HepG2 (cell line): ENCODE measurements around the gene DPEP3. TPM values are rescaled to one million over a fixed set of nuclear protein-coding genes. Genes with fewer than 3 reads are reported as not detected.

Experiments
- ARHGAP35 ChIP-seq: sonication (generic); formaldehyde crosslinking; IDR thresholded peaks from 2 replicates; pipeline ENCODE4 v1.9.0; 2022; ENCODE audit warnings: mild to moderate bottlenecking, inconsistent platforms, moderate library complexity, missing genetic modification reagents, borderline replicate concordance
- CHD4 ChIP-seq: fragments of 200-600 bp; sonication (generic); IDR thresholded peaks from 2 replicates; pipeline ENCODE4 v1.7.0; 2017; ENCODE audit warnings: mild to moderate bottlenecking, low read length, borderline replicate concordance
- FOXA1 ChIP-seq, 2 experiments: fragments of 450-650 bp in 1 of 2; sonication (generic) in 1 of 2; formaldehyde crosslinking in 1 of 2; IDR thresholded peaks; 2 replicates each; pipeline versions ENCODE4 v1.4.0 to v1.6.1; 2016 to 2020; ENCODE audit warnings: missing genetic modification reagents in 1 of 2
- GTF3A ChIP-seq: sonication (generic); formaldehyde crosslinking; conservative IDR thresholded peaks from 2 replicates; pipeline ENCODE4 v1.4.0; 2020; ENCODE audit warnings: mild to moderate bottlenecking, missing genetic modification reagents
- KDM4B ChIP-seq: sonication (generic); formaldehyde crosslinking; IDR thresholded peaks from 2 replicates; pipeline ENCODE4 v1.4.0; 2020; ENCODE audit warnings: missing genetic modification reagents
- NCOA2 ChIP-seq: sonication (generic); formaldehyde crosslinking; IDR thresholded peaks from 2 replicates; pipeline ENCODE4 v1.8.0; 2022; ENCODE audit warnings: inconsistent platforms
- NFAT5 ChIP-seq: sonication (generic); formaldehyde crosslinking; IDR thresholded peaks from 2 replicates; pipeline ENCODE4 v1.4.0; 2020; ENCODE audit warnings: missing genetic modification reagents
- NFE2L2 ChIP-seq: fragments of 150-350 bp; IDR thresholded peaks from 2 replicates; pipeline ENCODE4 v1.6.1; 2014; ENCODE audit warnings: low read length
- NFYC ChIP-seq: IDR thresholded peaks from 2 replicates; pipeline ENCODE4 v1.6.1; 2016; ENCODE audit warnings: missing genetic modification reagents, missing compliant biosample characterization
- RBM39 ChIP-seq: fragments of 200-400 bp; formaldehyde crosslinking; IDR thresholded peaks from one replicate; pipeline ENCODE4 v1.6.1; 2018; ENCODE audit warnings: antibody characterized with exemption, mild to moderate bottlenecking, low read depth, low read length; ENCODE audit not compliant: poor library complexity, severe bottlenecking
- ZFP91 ChIP-seq: sonication (generic); formaldehyde crosslinking; IDR thresholded peaks from 2 replicates; pipeline ENCODE4 v1.9.0; 2022; ENCODE audit warnings: missing genetic modification reagents, mild to moderate bottlenecking, borderline replicate concordance
- ZNF143 ChIP-seq: sonication (generic); formaldehyde crosslinking; IDR thresholded peaks from 2 replicates; pipeline ENCODE4 v1.4.0; 2020; ENCODE audit warnings: missing genetic modification reagents
- ZNF33A ChIP-seq: sonication (generic); formaldehyde crosslinking; IDR thresholded peaks from 2 replicates; pipeline ENCODE4 v1.5.1; 2020; ENCODE audit warnings: missing genetic modification reagents, mild to moderate bottlenecking, moderate library complexity, borderline replicate concordance
- ZNF343 ChIP-seq: sonication (generic); formaldehyde crosslinking; IDR thresholded peaks from 2 replicates; pipeline ENCODE4 v1.4.0; 2020; ENCODE audit warnings: mild to moderate bottlenecking, missing genetic modification reagents
- ZNF367 ChIP-seq: sonication (generic); formaldehyde crosslinking; IDR thresholded peaks from 2 replicates; pipeline ENCODE4 v1.4.0; 2020; ENCODE audit warnings: missing genetic modification reagents, borderline replicate concordance
- ZNF737 ChIP-seq: sonication (generic); formaldehyde crosslinking; IDR thresholded peaks from 2 replicates; pipeline ENCODE4 v1.5.0; 2020; ENCODE audit warnings: missing genetic modification reagents, mild to moderate bottlenecking, borderline replicate concordance
- polyA plus RNA-seq, 8 experiments: library from polyadenylated mRNA; depleted of rRNA in 3 of 8; stranded (reverse) in 7 of 8; unstranded in 1 of 8; fragments of >200 nt; fragmentation: Illumina TruSeq in 4 of 8; extraction: Trizol in 4 of 8; gene quantifications; 2 replicates each; pipeline versions ENCODE4 v1.2.1 to v1.2.3, GENCODE V29; 2011 to 2016; ENCODE audit warnings: low read depth in 4 of 8, missing spikeins in 1 of 8, mixed read lengths in 1 of 8; ENCODE audit not compliant: insufficient read depth in 1 of 8
- total RNA-seq, 5 experiments: library from RNA; depleted of rRNA; stranded (reverse); fragments of >200 nt; fragmentation: Illumina TruSeq; extraction: Trizol; gene quantifications; 2 replicates each; pipeline ENCODE4 v1.2.3, GENCODE V29; 2016; ENCODE audit warnings: low read depth in 1 of 5
- TF ChIP-seq, protein P1 (sequence below): sonication (generic); formaldehyde crosslinking; conservative IDR thresholded peaks from 2 replicates; pipeline ENCODE4 v1.5.0; 2020; ENCODE audit warnings: missing genetic modification reagents
- TF ChIP-seq, protein P2 (sequence below): sonication (generic); formaldehyde crosslinking; IDR thresholded peaks from 2 replicates; pipeline ENCODE4 v1.5.1; 2020; ENCODE audit warnings: missing genetic modification reagents, mild to moderate bottlenecking, borderline replicate concordance

Gene DPEP3
- total and polyA plus RNA-seq, 2 of the 13 experiments (the other 11 are each of a cell fraction or from before 2014, with no cell fraction given), result not detected

GRCh38 chr16:67965668-67966548 lies 14.4 kb downstream of the DPEP3 start (continued):
- TF ChIP-seq ZNF343 (CRISPR knock-in tag), result 0 out of 2 replicates have a peak, but pooled peaks have one; percentile 21
- TF ChIP-seq, protein P1, sequence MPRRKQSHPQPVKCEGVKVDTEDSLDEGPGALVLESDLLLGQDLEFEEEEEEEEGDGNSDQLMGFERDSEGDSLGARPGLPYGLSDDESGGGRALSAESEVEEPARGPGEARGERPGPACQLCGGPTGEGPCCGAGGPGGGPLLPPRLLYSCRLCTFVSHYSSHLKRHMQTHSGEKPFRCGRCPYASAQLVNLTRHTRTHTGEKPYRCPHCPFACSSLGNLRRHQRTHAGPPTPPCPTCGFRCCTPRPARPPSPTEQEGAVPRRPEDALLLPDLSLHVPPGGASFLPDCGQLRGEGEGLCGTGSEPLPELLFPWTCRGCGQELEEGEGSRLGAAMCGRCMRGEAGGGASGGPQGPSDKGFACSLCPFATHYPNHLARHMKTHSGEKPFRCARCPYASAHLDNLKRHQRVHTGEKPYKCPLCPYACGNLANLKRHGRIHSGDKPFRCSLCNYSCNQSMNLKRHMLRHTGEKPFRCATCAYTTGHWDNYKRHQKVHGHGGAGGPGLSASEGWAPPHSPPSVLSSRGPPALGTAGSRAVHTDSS (CRISPR knock-in tag), result no peak
- TF ChIP-seq RBM39, result no peak
- TF ChIP-seq NFE2L2, result no peak
- TF ChIP-seq, protein P2, sequence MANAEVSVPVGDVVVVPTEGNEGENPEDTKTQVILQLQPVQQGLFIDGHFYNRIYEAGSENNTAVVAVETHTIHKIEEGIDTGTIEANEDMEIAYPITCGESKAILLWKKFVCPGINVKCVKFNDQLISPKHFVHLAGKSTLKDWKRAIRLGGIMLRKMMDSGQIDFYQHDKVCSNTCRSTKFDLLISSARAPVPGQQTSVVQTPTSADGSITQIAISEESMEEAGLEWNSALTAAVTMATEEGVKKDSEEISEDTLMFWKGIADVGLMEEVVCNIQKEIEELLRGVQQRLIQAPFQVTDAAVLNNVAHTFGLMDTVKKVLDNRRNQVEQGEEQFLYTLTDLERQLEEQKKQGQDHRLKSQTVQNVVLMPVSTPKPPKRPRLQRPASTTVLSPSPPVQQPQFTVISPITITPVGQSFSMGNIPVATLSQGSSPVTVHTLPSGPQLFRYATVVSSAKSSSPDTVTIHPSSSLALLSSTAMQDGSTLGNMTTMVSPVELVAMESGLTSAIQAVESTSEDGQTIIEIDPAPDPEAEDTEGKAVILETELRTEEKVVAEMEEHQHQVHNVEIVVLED (CRISPR knock-in tag), result no peak
- no peak for TF ChIP-seq KDM4B (CRISPR knock-in tag)
- TF ChIP-seq ARHGAP35 (CRISPR knock-in tag), result no peak
- no peak for TF ChIP-seq ZNF33A (CRISPR knock-in tag)
- TF ChIP-seq ZFP91 (CRISPR knock-in tag), result 0 out of 2 replicates have a peak, but pooled peaks have one; percentile 10
- 0 out of 2 replicates have a peak, but pooled peaks have one; percentile 25 for TF ChIP-seq GTF3A (CRISPR knock-in tag)
- TF ChIP-seq ZNF143, result no peak; the same call in 1 of the 2 replicates
- no peak for TF ChIP-seq NFYC (CRISPR knock-in tag)
- TF ChIP-seq NFAT5, result no peak
- no peak for TF ChIP-seq CHD4
- TF ChIP-seq NCOA2 (CRISPR knock-in tag), result no peak; the same call in 1 of the 2 replicates
- no peak for TF ChIP-seq ZNF367 (CRISPR knock-in tag)
- TF ChIP-seq ZNF737 (CRISPR knock-in tag), result no peak
- no peak for TF ChIP-seq FOXA1 (IDR thresholded peaks at IDR 0.05)
- TF ChIP-seq FOXA1 (CRISPR knock-in tag; IDR thresholded peaks at IDR 0.05), result no peak
